NCI-H82 (cell line): Measurements from ENCODE around the gene COPZ1.
"Not testable (repeated sequence)": the region's sequence is repeated elsewhere in the genome, so short reads cannot be mapped to it uniquely, and the experiment has no call there.

Source experiments
- DNase-seq: peaks from one replicate; lab custom pipeline; 2025; lab: John Stamatoyannopoulos, UW

COPZ1 gene

GRCh38 chr12:54331461-54331860 lies 6.5 kb downstream of the COPZ1 start:
- DNase-seq, result no peak

GRCh38 chr12:54333420-54334034 lies 8.6 kb downstream of the COPZ1 start:
- no peak for DNase-seq

GRCh38 chr12:54337280-54337842 lies 12.4 kb downstream of the COPZ1 start:
- no peak for DNase-seq

GRCh38 chr12:54337854-54338650 lies 13.1 kb downstream of the COPZ1 start:
- no peak for DNase-seq

- DNase-seq, result no peak
These were observed 13.9 kb downstream of the COPZ1 start for GRCh38 chr12:54338698-54339296.

- DNase-seq, result no peak
These were observed 15.9 kb downstream of the COPZ1 start for GRCh38 chr12:54340846-54341245.

- peak; percentile 99 for DNase-seq
These were observed 16.7 kb downstream of the COPZ1 start for GRCh38 chr12:54341378-54342300.

- DNase-seq, result peak; percentile 66
These were observed 24.1 kb downstream of the COPZ1 start for GRCh38 chr12:54349036-54349435.

- no peak for DNase-seq
These were observed 24.7 kb downstream of the COPZ1 start for GRCh38 chr12:54349679-54350078.

GRCh38 chr12:54350743-54351142 lies 25.8 kb downstream of the COPZ1 start:
- DNase-seq, result peak; percentile 61

- no peak for DNase-seq
These were observed 26.4 kb downstream of the COPZ1 start for GRCh38 chr12:54351341-54351740.

- DNase-seq, result peak; percentile 93
These were observed 27.1 kb downstream of the COPZ1 start for GRCh38 chr12:54352022-54352531.

GRCh38 chr12:54352891-54353874 lies 28.3 kb downstream of the COPZ1 start:
- DNase-seq, result peak; percentile 79

- not testable (repeated sequence) for DNase-seq
These were observed 29.3 kb downstream of the COPZ1 start for GRCh38 chr12:54354271-54354670.

- DNase-seq, result peak; percentile 46
These were observed 30.3 kb downstream of the COPZ1 start for GRCh38 chr12:54355104-54355815.

- no peak for DNase-seq
These were observed 31.3 kb downstream of the COPZ1 start for GRCh38 chr12:54356228-54356627.

GRCh38 chr12:54356951-54357356 lies 32.0 kb downstream of the COPZ1 start:
- peak; percentile 90 for DNase-seq

- no peak for DNase-seq
These were observed 32.7 kb downstream of the COPZ1 start for GRCh38 chr12:54357506-54358190.
